Fibroblast of lung (primary cell): ENCODE data around the gene CACNG4.

Experiments used
- CTCF ChIP-seq, 2 donors: IDR thresholded peaks in 1 of 2; conservative IDR thresholded peaks in 1 of 2; 1 replicate in 1 of 2; 2 replicates in 1 of 2; pipeline ENCODE4 v1.5.1; 2011 to 2012; ENCODE audit warnings: low read length in 2 of 2, control low read depth in 1 of 2, inconsistent platforms in 1 of 2, low read depth in 1 of 2, mild to moderate bottlenecking in 1 of 2
- EZH2 ChIP-seq: IDR thresholded peaks from 2 replicates; pipeline ENCODE4 v1.5.1; 2012; ENCODE audit warnings: low read length, control low read depth, mild to moderate bottlenecking; ENCODE audit errors: missing control alignments

- TF ChIP-seq EZH2 (no peak), CTCF (conservative IDR thresholded peaks at IDR 0.05 in 1 of 2, IDR thresholded peaks at IDR 0.05 in 1 of 2; ENCODE audit: low read depth in 1 of 2, low read length in 2 of 2) (no peak)
Observed at GRCh38 chr17:67051155-67051538, 86.6 kb downstream of the CACNG4 start.
